OCI-LY3 (cell line): ENCODE data around the gene SEMA5B.

Source experiments
- CTCF ChIP-seq: fragments of 200-600, 300-600 bp; sonication (generic); IDR thresholded peaks from 2 replicates; pipeline ENCODE4 v1.5.1; 2014; ENCODE audit warnings: antibody characterized with exemption, low read length, low read depth
- EZH2phosphoT487 ChIP-seq: fragments of 200-600 bp; shearing (Covaris generic); IDR thresholded peaks from 2 replicates; pipeline ENCODE4 v1.6.1; 2018; ENCODE audit warnings: antibody characterized with exemption, mixed run types, low read depth

- TF ChIP-seq CTCF (no peak), EZH2phosphoT487 (no peak)
Observed at GRCh38 chr3:122912772-122913538, 114.6 kb downstream of the SEMA5B start.
